NAMALWA (cell line): ENCODE measurements around the gene TSC2.
"Not testable (repeated sequence)": the region's sequence is repeated elsewhere in the genome, so short reads cannot be mapped to it uniquely, and the experiment has no call there.

Experiments
- DNase-seq: peaks from one replicate; pipeline ENCODE4 v3.0.0-alpha.2; 2015; ENCODE audit warnings: low spot score

The TSC2 gene

DNA sequence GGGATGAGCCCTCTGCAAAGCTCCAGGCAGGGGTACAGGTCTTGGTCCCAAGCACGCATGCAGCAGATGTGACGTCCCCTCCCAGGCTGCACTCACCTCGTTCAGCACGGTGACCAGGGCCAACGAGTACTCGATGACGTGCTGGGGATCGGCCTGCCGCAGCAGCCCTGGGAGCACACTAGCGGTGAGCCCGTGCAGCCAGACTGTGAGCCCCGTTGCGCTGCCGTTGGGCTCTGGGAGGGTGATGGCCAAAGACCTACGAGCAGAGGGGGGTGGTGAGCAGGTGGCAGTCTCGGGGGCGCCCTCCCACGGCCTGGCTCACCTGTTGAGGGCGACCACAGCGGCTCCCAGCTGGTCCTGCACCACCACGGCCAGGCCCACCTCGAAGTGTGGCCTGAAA, 58.0 kb downstream of the TSC2 start:
- not testable (repeated sequence) for DNase-seq

- not testable (repeated sequence) for DNase-seq
Observed at GRCh38 chr16:2106211-2106610, 58.4 kb downstream of the TSC2 start.

- not testable (repeated sequence) for DNase-seq
Observed at GRCh38 chr16:2107121-2107790, 59.5 kb downstream of the TSC2 start.

DNA sequence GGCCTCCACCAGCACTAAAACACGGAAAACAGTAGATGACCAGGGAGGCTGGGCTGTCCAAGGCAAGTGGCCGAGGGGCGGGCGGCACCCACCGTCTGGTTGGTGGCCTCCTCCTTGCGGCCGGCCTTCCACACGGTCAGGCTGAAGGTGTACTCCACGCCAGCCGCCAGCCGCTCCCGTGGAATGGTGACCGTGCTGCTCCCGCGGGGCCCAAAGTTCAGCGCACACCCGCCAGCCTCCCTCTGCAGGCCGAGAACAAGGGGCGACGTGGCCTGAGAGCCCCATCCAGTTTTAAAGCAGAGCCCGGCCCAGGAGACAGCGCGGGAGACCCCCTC, 60.0 kb downstream of the TSC2 start:
- not testable (repeated sequence) for DNase-seq

DNA sequence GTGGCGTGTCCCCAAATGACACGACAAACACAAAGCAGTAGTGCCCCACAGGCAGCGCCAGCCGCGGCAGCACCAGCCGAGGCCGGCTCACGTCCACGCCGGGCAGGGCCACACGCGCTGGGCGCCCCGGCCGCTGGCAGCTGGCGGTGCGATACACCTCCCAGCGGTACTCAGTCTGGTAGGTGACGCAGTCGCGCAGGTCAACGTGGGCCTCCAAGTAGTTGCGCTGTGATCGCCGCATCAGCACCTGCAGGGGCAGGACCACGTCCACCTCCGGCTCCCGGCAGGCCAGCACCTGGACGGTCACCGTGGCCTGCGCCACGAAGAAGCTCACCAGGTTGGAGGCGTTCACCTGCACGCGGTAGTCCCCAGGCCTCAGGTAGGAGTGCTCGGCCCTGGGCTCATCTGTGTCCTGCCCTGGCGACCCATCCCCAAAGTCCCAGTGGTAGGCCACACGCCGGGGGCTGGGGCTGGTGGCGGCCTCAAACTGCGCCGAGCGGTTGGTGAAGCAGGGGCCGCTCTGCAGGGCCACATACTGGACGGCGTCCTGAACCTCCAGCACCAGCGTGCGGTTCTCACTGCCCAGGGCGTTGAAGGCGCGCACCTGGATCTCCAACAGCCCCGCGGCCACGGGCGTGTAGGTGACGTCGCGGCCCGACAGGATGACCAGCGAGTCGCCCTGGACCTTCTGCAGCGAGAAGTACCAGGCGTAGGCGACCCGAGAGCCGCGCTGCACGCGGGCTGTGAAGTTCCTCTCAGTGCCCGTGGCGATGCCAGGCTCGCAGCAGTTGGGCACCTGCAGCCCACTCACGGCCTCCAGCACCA, 60.9 kb downstream of the TSC2 start:
- DNase-seq = not testable (repeated sequence)

DNA sequence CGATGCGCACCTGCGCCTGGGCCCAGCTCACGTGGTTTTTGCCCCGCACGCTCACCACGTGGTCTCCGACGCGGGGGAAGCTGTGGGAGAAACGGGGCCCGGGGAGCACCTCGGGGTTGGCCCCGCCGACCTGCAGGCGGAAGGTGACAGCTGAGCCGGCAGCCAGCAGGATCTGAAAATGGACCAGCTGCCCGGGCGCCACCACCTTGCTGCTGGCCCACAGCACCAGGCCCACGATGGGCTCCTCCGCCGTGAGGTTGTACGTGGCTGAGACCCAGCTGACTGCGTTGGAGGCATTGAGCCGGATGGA, 61.4 kb downstream of the TSC2 start:
- DNase-seq = not testable (repeated sequence)

DNA sequence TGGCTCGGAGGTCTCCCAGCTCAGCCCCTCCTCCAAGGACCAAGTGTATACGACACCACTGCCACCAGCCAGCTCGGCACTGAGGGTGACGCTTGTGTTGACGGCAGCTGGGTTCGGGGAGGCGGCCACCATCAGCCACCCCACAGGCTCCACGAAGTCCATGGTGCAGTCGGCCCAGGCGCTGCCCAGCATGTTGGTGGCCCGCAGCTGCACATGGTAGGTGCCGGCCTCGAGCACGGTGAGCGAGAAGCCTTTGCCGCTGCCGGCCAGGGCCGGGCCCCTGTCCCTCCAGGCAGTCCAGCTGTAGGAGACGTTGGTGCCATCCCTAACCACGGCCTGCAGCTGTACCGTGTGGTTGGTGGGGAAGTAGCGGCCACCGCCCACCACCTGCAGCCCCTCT, 62.1 kb downstream of the TSC2 start:
- not testable (repeated sequence) for DNase-seq

GRCh38 chr16:2110332-2111008, 62.7 kb downstream of the TSC2 start:
- DNase-seq = not testable (repeated sequence)

DNA sequence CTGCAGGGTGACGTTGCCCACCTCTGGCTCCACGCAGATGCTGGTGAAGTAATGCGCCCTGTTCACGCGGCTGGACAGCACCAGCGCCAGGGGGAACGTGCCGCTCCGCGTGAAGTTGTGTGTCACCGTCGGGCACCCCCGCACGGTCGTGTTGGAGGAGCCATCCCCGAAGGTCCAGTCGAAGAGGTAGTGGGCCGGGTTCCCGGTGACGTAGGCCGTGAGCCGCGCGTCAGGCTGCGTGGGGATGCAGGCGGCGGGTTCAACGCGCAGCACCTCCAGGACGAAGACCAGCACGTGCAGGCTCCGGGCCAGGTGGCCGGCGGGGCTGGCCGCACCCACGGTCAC, 63.2 kb downstream of the TSC2 start:
- not testable (repeated sequence) for DNase-seq

DNA sequence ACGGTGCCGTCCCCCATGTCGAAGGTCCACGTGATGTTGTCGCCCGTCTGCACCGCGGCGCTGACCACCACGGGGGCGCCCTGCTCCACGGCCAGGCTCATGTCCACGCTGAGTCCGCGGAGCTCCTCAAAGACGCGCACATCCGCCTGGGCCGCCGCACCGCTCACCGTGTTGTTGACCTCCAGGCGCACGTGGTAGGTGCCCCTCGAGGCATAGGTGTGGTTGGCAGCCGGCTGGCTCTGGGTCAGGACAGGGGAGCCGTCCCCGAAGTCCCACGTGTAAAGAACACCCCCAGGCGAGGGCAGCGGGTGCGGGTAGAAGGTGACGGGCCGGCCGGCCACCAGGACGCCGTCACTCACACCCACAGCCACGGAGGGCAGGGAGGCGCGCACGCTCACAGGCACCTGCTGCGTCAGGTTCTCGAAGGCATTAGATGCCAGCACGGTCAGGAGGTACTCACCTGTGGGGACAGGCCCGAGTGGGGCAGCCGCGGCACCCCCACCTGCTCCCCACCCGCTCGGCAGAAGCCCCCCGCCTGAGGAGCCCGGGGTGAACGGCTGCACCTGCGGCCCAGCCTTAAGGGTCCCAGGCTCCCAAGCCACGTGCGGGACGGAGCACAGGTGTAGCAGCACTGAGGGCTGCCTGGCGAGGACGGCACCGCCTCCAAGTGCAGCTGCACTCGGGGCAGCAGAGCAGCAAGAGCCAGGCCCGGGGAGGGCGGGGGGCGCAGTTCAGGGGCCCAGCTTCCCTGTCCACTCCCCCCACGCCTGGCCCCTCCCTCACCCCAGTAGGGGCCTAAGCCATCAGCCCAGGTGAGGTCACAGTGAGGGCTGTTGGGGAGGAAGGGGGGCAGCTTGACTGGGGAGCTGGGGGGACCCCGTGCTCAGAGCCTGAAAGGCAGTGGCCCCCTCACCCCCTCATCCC, 63.9 kb downstream of the TSC2 start:
- DNase-seq = not testable (repeated sequence)

- DNase-seq = not testable (repeated sequence)
Observed at GRCh38 chr16:2112539-2113106, 64.8 kb downstream of the TSC2 start.

DNA sequence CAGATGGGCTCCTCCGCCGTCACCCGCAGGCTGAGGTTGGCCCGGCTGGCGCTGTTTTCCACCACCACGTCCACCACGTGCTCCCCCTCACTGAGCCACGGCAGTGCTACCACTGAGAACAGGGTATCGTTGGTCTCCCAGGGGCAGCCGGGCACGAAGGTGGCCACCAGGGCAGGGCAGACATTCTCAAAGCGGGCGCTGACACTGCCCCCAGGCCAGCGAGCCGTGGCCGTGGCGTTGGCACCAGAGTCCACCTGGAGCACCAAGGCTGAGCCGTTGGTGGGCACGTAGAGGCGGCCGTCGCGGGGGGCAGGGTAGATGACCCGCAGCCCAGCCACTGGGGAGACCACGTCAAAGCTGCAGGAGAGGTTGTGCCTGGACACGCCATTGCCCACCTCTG, 66.4 kb downstream of the TSC2 start:
- DNase-seq = not testable (repeated sequence)

- DNase-seq = not testable (repeated sequence)
Observed at GRCh38 chr16:2114885-2115590, 67.3 kb downstream of the TSC2 start.

- no peak for DNase-seq
Observed at GRCh38 chr16:2115591-2115973, 67.8 kb downstream of the TSC2 start.

DNA sequence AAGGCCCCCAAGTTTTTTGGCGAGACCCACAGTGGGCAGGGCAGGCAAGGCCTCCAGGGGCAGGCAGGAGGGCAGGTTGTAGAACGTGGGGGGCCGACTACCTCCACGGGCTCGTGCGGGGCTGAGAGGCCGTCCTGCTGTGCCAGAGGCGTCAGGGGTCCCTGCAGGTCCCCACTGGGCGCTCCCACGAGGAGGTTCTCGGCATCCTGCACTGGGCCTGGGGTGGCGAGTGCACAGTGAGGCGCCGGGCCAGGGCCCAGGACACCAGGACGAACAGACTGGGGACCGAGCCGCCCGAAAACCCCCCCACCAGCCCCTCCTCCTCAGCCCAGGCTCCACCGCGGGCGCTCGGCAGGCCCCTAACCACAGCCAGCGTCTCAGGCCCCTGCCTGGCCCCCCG, 68.6 kb downstream of the TSC2 start:
- DNase-seq = not testable (repeated sequence)

- DNase-seq = not testable (repeated sequence)
Observed at GRCh38 chr16:2117341-2117740, 69.6 kb downstream of the TSC2 start.

GRCh38 chr16:2117960-2118722, 70.4 kb downstream of the TSC2 start:
- not testable (repeated sequence) for DNase-seq

DNA sequence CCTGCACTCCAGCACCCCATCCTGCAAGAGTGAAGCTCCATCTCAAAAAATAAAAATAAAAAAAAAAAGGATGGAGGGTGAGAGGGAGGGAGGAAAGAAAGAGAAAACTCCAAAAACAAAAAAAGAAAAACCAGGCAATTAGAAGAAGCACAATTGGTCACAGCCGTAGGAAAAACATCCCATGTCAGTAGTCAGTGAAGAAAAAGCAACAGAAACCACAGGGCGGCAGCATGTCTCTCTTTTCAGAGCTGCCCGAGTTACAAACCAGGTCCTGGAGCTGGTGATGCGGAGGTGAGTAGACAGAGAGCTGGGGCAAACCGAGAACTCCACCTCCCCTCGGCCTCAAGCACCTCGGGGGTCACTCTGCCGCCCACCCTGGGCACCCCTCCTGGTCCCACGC, 73.5 kb downstream of the TSC2 start:
- DNase-seq = peak; percentile 74

- DNase-seq = no peak
Observed at GRCh38 chr16:2121853-2122252, 74.1 kb downstream of the TSC2 start.

- DNase-seq = no peak
Observed at GRCh38 chr16:2122429-2122828, 74.6 kb downstream of the TSC2 start.
